Liver (tissue), 3 donors: ENCODE data around the gene QRICH1.

Source experiments
- CTCF ChIP-seq: fragments of 150-350 bp; IDR thresholded peaks from 2 replicates; pipeline ENCODE4 v1.5.1; 2017; ENCODE audit warnings: improper control_type of control experiment, low read depth, low read length; ENCODE audit not compliant: missing input control
- GABPA ChIP-seq, 2 donors: IDR thresholded peaks in 1 of 2; conservative IDR thresholded peaks in 1 of 2; 2 replicates each; pipeline ENCODE4 v1.6.1; 2016; ENCODE audit warnings: antibody characterized with exemption in 2 of 2, mild to moderate bottlenecking in 1 of 2, moderate library complexity in 1 of 2
- TF ChIP-seq, protein P1 (sequence below): IDR thresholded peaks from 2 replicates; pipeline ENCODE4 v1.6.1; 2016; ENCODE audit warnings: antibody characterized with exemption, mild to moderate bottlenecking
- donor health status: healthy.
- donor health status: healthy.

DNA sequence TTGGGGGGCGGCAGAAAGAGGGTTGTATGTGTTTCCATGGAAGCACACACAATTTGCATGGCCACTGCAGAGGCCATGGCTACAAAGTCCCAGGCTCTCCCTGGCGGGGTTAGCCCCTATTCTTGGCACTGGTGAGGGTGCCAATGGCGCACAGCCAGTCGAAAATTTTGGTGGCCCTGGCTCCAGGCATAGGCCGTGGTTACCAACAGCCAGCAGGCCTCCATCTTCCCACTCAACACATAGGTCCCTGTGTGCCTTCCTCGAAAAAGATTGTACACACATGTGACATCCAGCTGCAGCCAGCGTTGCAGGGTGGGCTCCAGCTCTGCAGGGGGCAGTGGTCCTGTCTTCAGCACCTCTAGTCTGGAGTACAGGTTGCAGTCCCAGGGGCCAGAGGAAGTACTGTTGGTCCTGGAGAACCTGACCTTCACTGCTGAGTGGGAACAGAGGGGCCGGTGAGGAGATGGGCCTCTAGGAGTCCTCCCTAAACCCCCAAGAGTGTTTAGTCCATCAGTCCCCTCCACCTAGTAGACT is 96.7 kb downstream of the QRICH1 start:
- TF ChIP-seq CTCF (no peak), GABPA (IDR thresholded peaks at IDR 0.05 in 1 of 2, conservative IDR thresholded peaks at IDR 0.05 in 1 of 2) (no peak)
- TF ChIP-seq, protein P1, sequence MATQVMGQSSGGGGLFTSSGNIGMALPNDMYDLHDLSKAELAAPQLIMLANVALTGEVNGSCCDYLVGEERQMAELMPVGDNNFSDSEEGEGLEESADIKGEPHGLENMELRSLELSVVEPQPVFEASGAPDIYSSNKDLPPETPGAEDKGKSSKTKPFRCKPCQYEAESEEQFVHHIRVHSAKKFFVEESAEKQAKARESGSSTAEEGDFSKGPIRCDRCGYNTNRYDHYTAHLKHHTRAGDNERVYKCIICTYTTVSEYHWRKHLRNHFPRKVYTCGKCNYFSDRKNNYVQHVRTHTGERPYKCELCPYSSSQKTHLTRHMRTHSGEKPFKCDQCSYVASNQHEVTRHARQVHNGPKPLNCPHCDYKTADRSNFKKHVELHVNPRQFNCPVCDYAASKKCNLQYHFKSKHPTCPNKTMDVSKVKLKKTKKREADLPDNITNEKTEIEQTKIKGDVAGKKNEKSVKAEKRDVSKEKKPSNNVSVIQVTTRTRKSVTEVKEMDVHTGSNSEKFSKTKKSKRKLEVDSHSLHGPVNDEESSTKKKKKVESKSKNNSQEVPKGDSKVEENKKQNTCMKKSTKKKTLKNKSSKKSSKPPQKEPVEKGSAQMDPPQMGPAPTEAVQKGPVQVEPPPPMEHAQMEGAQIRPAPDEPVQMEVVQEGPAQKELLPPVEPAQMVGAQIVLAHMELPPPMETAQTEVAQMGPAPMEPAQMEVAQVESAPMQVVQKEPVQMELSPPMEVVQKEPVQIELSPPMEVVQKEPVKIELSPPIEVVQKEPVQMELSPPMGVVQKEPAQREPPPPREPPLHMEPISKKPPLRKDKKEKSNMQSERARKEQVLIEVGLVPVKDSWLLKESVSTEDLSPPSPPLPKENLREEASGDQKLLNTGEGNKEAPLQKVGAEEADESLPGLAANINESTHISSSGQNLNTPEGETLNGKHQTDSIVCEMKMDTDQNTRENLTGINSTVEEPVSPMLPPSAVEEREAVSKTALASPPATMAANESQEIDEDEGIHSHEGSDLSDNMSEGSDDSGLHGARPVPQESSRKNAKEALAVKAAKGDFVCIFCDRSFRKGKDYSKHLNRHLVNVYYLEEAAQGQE = no peak
